ENCODE results near the gene DDX10. TPM values are rescaled to one million over a fixed set of nuclear protein-coding genes. Genes with fewer than 3 reads are reported as not detected.
"Not testable (repeated sequence)": the region's sequence is repeated elsewhere in the genome, so short reads cannot be mapped to it uniquely, and the experiment has no call there.

Gene DDX10
- polyA plus RNA-seq, 4 donors, result 30.6 to 94.6 (median 73.9) TPM

DNA sequence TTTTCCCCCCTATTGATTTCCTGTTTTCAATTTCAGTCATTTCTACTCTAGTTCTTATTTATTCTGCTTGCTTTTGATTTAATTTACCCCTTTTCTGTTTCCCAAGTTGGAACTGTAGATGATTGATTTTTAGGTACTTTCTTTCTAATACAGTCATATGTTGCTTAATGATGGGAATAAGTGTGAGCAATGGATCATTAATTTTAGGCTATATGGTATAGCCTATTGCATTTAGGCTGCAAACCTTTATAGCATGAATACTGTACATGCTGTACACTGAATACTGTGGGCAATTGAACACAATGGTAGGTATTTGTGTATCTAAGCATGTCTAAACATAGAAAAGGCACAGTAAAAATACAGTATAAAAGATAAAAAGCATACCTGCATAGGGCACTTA is 44.9 kb downstream of the DDX10 start:
- DNase-seq (ENCODE audit: low read depth in 4 of 4, low spot score in 3 of 4), result no peak

DNA sequence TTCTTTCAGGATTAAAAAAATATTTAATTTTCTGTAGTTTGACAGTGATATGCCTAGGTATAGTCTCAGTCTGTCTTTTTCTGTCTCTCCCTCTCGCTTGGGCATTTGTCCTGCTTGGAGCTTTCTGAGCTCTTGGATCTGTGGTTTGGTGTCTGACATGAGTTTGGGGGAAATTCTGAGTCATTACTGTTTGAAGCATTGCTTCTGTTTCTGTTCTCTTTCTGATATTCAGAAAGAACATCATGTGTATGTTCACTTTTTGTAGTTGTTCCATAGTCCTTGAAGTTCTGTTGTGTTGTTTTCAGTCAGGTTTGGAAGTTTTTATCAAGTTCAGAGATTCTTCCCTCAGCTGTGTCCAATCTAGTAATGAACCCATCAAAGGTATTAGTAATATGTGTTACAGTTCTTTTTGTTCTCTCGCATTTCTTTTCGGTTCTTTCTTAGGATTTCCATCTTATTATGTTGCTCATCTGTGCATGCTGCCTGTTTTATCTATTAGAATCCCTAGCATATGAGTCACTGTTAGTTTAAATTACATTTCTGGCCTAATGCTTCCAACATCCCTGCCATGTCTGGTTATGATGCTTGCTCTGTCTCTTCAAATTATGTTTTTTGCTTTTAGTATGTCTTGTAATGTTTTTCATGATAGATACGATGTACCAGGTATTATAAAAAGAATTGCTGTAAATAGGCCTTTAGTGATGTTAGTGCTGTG is 48.4 kb downstream of the DDX10 start:
- no peak for DNase-seq (ENCODE audit: low read depth in 4 of 4, low spot score in 3 of 4)

DNA sequence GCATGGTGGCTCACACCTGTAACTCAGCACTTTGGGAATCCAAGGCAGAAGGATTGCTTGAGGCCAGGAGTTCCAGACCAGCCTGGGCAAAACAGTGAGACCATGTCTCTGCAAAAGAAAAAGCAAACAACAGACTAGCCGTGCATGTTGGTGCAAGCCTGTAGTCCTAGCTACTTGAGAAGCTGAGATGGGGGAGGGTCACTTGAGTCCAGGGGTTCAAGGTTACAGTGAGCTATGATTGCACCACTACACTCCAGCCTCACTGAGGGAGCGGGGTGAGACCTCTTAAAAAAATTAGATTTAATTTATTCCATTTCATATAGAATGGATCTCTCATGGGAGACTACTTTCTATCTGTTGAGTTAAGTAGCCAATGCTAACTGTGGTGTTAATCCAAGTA is 50.4 kb downstream of the DDX10 start:
- no peak for DNase-seq (ENCODE audit: low read depth in 4 of 4, low spot score in 3 of 4)

DNA sequence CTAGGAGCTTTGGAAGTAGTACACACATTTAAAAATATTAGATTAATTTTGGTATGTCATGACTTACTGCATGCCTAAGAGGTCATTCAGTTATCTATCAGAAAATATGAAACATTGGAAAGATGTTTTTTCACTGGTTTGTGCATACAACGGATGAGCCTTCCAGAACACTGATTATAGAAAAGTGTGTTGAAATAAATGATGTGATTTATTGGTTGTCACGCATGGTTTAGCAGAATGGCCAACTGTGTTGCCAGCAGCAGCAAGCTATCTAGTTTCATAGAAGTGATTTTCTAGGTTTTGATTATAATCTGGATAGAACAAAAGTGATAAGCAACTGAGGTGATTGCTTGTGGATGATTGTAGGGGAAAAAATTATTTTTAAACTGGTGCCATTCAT is 53.6 kb downstream of the DDX10 start:
- DNase-seq (ENCODE audit: low read depth in 4 of 4, low spot score in 3 of 4), result no peak

DNA sequence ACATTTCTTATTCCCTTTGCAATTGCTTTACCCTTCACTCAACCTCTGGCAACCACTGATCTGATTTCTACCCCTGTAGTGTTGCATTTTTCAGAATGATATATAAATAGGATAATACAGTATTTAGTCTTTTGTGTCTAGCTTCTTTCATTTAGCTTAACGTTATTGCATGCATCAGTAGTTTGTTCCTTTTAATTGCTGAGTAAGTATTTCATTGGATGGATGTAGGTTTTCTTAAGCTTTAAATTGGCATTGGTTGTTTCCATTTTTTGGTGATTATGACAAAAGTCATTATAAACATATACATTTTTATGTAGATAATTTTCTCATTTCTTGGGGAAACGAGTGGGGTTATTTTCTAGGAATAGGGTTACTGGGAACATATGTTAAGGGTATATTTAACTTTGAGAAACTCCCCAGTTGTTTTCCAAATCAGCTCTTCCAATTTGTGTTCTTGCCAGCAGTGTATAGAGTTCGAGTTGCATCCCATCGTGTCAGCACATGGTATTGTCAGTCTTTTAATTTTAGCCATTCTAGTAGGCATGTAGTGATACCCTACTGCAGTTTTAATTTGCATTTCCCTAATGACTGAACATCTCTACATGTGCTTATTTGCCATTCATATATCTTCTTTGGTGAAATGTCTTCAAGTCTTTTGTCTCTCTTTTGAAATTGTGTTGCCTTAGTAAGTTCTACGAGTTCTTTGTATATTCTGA is 60.3 kb downstream of the DDX10 start:
- no peak for DNase-seq (ENCODE audit: low read depth in 4 of 4, low spot score in 3 of 4)

DNA sequence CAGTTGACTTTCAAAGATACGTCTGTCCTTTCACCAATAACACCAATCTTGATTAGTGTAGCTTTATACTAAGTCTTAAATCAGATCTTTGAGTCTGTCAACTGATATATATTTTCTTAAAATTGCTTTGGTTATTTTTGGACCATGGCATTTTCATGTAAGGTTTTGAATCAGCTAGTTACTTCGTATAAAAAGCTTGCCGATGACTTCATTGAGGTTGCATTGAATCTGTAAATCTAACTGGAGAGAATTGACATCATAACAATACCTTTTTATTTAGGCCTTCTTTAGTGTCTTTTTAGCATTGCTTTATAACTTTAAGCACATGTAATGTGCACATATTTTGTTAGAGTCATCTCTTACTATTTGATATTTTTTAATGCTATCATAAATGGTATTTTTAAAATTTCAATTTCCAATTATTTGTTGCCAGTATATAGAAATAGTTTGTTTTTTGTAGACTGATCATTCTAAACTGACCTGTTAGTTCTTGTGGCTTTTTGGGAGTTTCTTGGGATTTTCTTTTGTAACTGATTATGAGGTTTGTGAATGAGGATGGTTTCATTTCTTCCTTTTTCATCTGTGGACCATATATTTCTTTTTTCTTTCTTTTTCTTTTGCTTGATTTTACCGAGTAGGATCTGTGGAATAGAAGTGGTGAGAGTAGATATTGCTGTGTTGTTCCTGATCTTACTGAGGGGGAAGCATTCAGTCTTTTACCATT is 61.4 kb downstream of the DDX10 start:
- DNase-seq (ENCODE audit: low read depth in 4 of 4, low spot score in 3 of 4), result no peak

DNA sequence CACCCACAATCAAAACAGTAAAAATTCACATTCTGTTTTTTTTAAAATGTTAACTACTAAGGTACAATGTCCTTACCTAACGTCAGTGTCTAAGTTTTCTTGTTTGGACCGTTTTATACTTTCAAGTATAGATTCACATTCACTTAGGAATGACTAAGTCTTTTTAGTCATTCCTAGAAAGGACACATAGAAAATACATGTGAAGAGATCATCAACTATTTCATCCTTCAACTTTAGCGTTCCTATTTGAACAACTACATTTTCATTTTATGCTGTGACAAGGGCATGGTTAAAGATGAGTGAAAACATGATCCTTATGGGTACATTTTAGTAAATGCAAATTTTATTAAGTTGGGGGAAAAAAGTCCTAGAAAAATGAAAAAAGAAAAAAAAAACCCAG is 62.8 kb downstream of the DDX10 start:
- no peak for DNase-seq (ENCODE audit: low read depth in 4 of 4, low spot score in 3 of 4)

DNA sequence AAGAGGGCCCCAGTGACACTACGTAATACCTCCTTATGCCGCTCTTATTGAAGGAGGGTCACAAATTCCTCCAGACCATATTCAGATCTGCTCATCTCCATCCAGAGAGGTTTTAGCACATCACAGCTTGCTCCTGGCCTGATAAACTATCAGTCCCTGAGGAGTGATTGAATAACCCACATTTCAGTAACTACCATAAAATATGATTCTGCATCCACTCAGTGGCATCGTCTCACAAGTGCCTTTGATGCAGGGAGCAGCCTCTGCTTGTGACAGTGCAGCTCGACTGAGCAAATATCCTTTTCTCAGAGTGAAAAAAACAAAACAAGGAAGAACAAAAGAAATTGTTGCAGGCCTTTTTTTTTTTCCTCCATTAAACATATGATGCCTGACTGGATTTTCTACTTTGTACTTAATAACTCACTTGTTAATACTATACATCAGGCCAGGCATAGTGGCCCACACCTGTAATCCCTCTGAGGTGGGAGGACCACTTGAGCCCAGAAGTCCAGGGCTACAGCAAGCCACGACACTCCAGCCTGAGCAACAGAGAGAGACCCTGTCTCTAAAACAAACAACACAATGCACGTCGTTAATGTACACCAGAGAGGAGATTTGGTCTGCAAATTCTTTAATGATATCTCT is 64.5 kb downstream of the DDX10 start:
- DNase-seq (ENCODE audit: low read depth in 4 of 4, low spot score in 3 of 4), result no peak

DNA sequence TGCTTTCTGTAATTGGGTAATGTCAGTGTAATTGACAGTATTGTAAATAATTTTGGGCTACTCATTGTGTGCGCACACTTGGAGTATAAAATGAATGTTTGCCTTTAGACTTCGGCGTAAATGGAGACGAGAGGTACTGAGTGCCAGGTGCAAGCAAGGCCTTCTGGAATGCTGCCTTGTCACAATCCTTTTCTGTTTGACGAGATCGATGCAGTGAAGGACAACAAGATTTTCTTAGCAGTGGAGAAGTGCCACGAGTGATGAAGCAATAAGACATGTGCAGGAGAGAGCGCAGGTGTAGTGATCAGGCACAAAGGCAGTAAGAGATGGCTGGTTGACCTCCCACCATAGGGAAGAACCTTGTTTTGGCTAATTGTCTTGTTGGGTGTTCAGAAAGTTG is 67.5 kb downstream of the DDX10 start:
- no peak for DNase-seq (ENCODE audit: low read depth in 4 of 4, low spot score in 3 of 4)

DNA sequence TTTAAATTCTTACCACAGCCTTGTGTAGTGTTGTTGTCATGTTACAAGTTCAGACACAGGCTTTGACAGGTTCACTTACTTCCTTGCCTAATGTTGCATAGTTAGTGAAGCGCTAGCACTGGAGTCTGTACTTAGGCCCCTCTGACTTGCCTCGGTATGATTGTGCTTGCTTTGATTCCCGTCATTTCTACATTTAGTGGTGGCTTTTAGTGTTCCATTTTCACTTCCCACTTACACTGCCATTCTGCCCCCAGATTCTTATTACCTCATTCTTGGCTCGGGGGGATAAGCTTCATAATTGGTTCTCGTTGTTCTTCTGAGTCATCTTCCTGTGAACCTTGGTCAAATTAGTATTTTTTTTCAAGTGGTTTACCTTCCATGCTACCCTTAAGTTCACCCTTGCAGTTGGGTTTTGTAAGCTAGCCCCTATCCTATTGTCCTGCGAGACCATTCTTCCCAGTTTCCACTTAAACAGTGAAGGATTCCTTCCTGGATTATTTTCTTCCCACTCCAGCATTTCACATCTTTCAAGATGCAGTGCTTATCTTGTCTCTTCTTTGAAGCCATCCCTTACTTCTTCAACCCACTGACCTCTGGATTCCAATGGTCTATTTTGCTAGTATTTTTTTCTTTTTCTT is 68.7 kb downstream of the DDX10 start:
- DNase-seq (ENCODE audit: low read depth in 4 of 4, low spot score in 3 of 4), result no peak

DNA sequence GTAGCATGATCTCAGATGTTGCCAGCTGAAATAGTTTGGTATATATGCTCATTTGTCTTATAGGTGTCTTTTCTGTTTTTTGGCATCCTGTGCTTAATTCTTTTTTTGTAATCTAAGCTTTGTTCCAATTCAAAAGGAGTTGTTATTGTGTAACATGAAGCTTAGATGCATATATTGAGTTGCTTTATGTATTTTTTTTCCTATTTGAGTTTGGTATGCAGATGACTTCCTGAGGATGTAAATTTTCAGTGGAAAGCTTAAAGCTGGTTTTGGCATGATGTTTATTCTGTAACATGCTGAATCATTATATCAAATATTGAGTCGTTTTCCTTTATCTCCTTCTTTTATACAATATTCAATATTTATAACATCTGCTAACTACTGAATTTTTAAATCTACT is 69.4 kb downstream of the DDX10 start:
- no peak for DNase-seq (ENCODE audit: low read depth in 4 of 4, low spot score in 3 of 4)

DNA sequence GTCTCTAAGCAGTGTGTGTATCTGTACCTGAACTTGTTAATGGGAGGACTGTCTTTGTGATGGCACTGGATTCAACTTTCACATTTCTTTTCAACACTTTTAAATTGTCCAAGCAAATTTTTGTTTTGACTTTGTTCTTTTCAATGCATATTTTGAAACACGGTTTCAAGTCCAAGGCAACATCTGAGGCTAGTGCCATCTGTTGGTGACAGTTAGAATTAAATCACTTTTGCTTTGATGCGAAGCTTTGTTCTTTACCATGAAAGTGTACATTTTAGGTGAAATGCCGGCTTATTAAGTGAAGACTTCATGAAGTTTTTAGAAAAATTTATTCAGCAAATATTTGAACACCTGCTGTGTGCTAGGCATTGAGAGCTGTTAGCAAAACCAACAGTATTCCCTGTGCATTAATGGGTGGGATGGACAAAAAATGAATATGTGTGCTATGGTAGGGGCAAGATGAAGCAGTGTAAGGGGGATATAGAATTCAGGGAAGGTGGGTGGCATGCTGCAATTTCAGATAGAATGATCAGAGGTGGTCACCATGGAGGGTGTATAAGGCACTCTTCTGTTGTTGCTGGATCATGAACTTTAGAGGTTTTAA is 70.2 kb downstream of the DDX10 start:
- no peak for DNase-seq (ENCODE audit: low read depth in 4 of 4, low spot score in 3 of 4)

DNA sequence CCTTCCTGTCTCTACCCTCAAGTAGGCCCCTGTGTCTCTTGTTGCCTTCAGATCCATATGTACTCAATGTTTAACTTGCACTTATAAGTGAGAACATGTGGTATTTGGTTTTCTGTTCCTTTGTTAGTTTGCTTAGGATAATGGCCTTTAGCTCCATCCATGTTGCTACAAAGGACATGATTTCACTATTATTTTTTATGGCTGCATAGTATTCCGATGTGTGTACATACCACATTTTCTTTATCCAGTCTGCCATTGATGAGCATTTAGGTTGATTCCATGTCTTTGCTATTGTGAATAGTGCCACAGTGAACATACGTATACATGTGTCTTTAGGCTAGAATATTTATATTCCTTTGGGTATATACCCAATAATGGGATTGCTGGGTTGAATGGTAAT is 75.3 kb downstream of the DDX10 start:
- DNase-seq (ENCODE audit: low read depth in 4 of 4, low spot score in 3 of 4), result not testable (repeated sequence)

DNA sequence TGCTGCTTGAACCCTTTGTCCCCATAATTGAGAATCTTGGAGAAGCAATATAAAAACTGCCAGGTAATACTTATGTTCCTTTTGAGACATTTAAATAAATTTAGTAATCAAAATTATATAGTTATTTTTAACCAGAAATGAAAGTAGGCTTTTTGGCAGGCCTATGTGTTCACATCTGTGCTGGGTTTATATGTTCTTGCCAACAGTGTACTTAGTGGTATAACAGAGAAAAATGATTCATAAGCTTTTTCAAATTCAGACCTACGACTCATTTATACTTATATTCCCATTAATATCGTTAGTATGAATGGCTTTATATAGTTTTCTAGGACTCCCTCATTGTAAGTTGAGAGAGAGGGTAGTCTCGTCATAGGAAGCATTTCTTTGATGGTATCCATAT is 79.0 kb downstream of the DDX10 start:
- DNase-seq (ENCODE audit: low read depth in 4 of 4, low spot score in 3 of 4), result no peak

DNA sequence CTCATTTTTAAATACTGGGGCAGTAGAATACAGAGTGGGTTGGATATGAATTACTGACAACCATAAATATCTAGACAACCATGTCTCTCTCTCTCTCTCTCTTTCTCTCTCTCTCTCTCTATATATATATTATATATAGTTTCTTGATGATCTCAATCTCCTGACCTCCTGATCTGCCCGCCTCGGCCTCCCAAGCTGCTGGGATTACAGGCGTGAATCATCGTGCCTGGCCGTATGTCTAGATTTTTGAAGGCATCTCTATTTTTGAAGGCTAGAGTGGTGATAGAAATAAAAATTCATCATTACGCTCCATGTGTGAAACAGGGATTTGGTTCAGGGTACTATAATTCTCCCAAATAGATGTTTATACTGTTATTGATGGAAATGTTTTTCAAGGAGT is 84.1 kb downstream of the DDX10 start:
- no peak for DNase-seq (ENCODE audit: low read depth in 4 of 4, low spot score in 3 of 4)

DNA sequence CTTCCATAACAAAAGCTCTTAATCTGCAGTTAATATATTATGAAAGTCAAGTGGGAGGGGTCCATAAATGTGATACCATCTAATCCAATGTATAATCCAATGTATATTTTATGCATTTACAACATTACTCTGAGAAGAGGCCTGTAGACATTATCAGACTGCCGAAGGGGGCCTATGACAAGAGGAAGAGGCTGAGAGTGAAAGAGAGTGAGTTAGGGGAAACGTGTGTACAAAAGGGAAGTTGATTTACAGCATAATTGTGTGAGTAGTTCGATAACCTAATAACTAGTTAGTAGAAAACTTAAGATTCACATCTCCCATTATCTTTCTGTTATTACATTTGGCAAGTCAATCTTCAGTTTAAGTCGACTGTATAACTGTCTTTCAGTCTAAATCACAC is 86.6 kb downstream of the DDX10 start:
- no peak for DNase-seq (ENCODE audit: low read depth in 4 of 4, low spot score in 3 of 4)

DNA sequence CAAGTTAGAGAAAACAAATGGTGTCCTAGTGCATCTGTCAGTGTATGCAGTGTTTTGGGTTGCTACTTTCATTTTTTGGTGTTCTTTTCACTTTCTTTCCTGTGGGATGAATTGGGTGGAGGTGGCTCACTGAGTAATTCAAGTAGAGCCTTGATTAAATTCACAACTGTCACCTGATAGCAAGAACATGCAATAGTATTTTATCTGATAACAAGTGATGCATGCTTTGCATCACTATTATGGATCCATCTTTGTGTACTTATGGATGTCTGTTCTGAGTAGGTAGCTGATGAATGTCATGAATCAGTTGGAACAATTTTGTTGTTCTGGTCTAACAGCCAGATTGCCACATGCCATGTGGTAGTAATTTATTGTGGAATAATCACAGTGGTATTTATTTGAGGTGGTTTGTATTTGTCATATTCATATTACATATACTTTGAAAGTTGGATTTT is 87.5 kb downstream of the DDX10 start:
- no peak for DNase-seq (ENCODE audit: low read depth in 4 of 4, low spot score in 3 of 4)

DNA sequence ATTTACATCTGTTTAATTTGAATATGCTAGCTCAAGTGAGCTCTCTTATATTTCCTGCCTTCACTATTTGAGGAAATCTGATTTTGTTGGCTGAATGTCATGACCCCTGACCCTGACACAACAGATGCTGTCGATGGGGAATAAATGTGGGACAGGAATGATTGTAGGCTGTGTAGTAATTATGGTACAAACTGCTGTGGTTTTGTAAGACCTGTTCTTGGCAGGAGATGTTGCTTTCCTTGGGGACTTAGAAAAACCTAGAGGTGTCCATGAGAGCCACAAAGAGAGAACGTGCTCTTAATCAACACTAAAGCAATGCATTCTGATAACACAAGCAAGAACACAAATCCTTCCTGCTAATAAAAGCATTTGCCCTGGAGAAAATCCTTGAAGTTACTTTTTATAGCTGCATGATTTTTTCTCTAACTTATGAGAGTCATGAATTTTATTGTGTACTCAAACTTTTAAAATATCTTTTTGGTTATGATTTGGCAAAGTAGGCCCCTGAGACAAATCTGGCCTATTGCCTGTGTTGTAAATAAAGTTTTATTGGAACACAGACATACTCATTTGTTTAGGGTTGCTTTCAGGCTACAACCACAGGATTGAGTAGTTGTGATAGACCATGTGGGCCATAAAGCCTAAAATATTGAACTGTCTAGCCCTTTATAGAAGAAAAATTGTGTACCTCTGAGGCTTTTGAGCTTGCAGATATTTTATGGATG is 90.2 kb downstream of the DDX10 start:
- no peak for DNase-seq (ENCODE audit: low read depth in 4 of 4, low spot score in 3 of 4)

DNA sequence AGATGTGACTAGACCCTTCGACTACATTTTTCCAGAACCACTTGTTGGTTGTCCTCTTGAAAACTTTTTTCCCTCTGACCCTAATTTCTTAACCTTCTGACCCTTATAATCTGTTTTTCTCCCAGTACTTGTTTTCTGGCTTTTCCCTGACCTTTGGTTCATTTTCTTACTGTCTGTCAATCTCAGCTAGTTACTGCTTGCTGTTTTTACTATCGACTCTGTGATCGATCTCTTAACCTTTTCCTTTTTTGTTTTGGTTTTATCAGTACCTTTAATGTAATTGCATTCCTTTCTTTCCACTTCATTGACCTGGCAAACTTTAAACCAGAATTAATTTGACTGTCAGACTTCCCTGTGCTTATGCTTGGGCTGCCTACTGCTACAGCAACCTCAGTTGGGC is 92.8 kb downstream of the DDX10 start:
- DNase-seq (ENCODE audit: low read depth in 4 of 4, low spot score in 3 of 4), result no peak

DNA sequence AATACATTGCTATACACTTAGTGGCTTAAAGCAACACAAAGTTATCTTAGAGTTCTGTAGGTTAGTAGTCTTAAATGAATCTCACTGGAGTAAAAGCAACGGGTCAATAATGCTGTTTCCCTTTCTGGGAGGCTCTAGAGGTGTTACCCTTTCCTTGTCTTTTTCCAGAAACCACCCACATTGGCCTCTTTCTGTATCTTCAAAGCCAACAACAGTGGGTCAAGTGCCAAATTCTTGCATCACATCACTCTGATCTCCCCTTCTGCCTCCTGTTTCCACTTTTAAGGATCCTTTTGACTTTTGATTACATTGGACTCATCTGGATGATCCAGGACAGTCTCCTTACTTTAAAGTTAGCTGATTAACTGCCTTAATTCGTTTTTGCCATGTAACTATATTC is 93.6 kb downstream of the DDX10 start:
- DNase-seq (ENCODE audit: low read depth in 4 of 4, low spot score in 3 of 4), result no peak

Data from left renal pelvis (tissue), 4 donors.